HepG2 (cell line): ENCODE measurements around the gene IGFBP7. TPM values are rescaled to one million over a fixed set of nuclear protein-coding genes. Genes with fewer than 3 reads are reported as not detected.

Source experiments
- ATAC-seq: fragments of 200-7000 bp; cut with Tn5 transposase; 3 replicates; pipeline ENCODE4 v1.9.1; 2020; ENCODE audit warnings: mild to moderate bottlenecking, moderate library complexity
- BruUV-seq: library from RNA; stranded (reverse); fragments of 400-500 nt; replicated peaks from 2 replicates; lab custom pipeline; 2021; lab: Mats Ljungman, UMichigan
- CTCF ChIA-PET: fragments of 300-600 bp; formaldehyde crosslinking; extraction: SDS; loops from one replicate; lab custom pipeline; 2021; ENCODE audit warnings: low total read pairs, inconsistent platforms, low intra/inter-chr PET ratio; lab: Yijun Ruan, JAX
- POLR2A ChIA-PET: fragments of 350-600 bp; sonication (Branson Sonifier 250); formaldehyde crosslinking; loops from one replicate; lab custom pipeline; 2020; ENCODE audit warnings: antibody characterized with exemption, inconsistent platforms; lab: Yijun Ruan, JAX
- DNase-seq: peaks from one replicate; pipeline ENCODE4 v3.0.0-alpha.2; 2015; ENCODE audit warnings: low spot score
- FAIRE-seq: peaks from 3 replicates; lab custom pipeline; 2011; peaks lifted over from hg19 to GRCh38; lab: Jason Lieb, UNC
- H2AFZ ChIP-seq: one replicate; pipeline ENCODE4 v1.6.1; 2011; ENCODE audit warnings: low read length, inconsistent platforms
- H3K27ac ChIP-seq: fragments of 300-600 bp; 3 replicates; pipeline ENCODE4 v1.8.0; 2011; ENCODE audit warnings: mixed run types, mild to moderate bottlenecking, mixed read lengths, low read length, inconsistent platforms; ENCODE audit not compliant: insufficient read depth; ENCODE audit errors: extremely low read length
- H3K27me3 ChIP-seq, 2 experiments: fragments of 200-600 bp in 1 of 2; 2 replicates in 1 of 2; 3 replicates in 1 of 2; pipeline versions ENCODE4 v1.6.0 to v1.8.0; 2011; ENCODE audit warnings: low read length in 2 of 2, mild to moderate bottlenecking in 2 of 2, moderate library complexity in 2 of 2, inconsistent platforms in 1 of 2; ENCODE audit not compliant: insufficient read depth in 2 of 2, control insufficient read depth in 1 of 2
- H3K36me3 ChIP-seq, 2 experiments: fragments of 200-600 bp in 1 of 2; replicated peaks in 1 of 2; 2 replicates in 1 of 2; 3 replicates in 1 of 2; pipeline versions ENCODE4 v1.5.1 to v1.8.0; 2011; ENCODE audit warnings: low read length in 2 of 2, inconsistent platforms in 1 of 2; ENCODE audit not compliant: insufficient read depth in 2 of 2, control insufficient read depth in 1 of 2
- H3K4me1 ChIP-seq: 2 replicates; pipeline ENCODE4 v1.5.1; 2012; ENCODE audit warnings: low read length, inconsistent platforms; ENCODE audit not compliant: insufficient read depth
- H3K4me2 ChIP-seq: 2 replicates; pipeline ENCODE4 v1.6.0; 2011; ENCODE audit warnings: low read depth, low read length, inconsistent platforms
- H3K4me3 ChIP-seq, 3 experiments: fragments of 200-600 bp in 1 of 3; sonication (generic), shearing (Covaris generic) in 1 of 3; replicated peaks in 1 of 3; 2 replicates each; pipeline ENCODE4 v1.5.1; 2011 to 2016; ENCODE audit warnings: low read length in 3 of 3, inconsistent platforms in 2 of 3, low read depth in 2 of 3, mild to moderate bottlenecking in 2 of 3, control low read depth in 1 of 3, mixed read lengths in 1 of 3; ENCODE audit not compliant: insufficient read depth in 1 of 3
- H3K79me2 ChIP-seq: one replicate; pipeline ENCODE4 v1.6.1; 2011; ENCODE audit warnings: low read length, inconsistent platforms; ENCODE audit not compliant: insufficient read depth
- H3K9ac ChIP-seq: 2 replicates; pipeline ENCODE4 v1.6.0; 2011; ENCODE audit warnings: mild to moderate bottlenecking, low read depth, low read length, inconsistent platforms; ENCODE audit not compliant: insufficient read depth
- H3K9me3 ChIP-seq: 2 replicates; pipeline ENCODE4 v1.5.1; 2012; ENCODE audit warnings: mild to moderate bottlenecking, low read length
- H4K20me1 ChIP-seq: 2 replicates; pipeline ENCODE4 v1.6.0; 2011; ENCODE audit warnings: inconsistent platforms, mild to moderate bottlenecking, low read length, moderate library complexity; ENCODE audit not compliant: insufficient read depth
- ELF4 ChIP-seq: sonication (generic); formaldehyde crosslinking; IDR thresholded peaks from 2 replicates; pipeline ENCODE4 v1.5.0; 2020; ENCODE audit warnings: missing genetic modification reagents, mild to moderate bottlenecking, moderate library complexity, borderline replicate concordance
- JARID2 ChIP-seq: sonication (generic); formaldehyde crosslinking; IDR thresholded peaks from 2 replicates; pipeline ENCODE4 v1.8.1; 2023; ENCODE audit warnings: missing genetic modification reagents, inconsistent platforms; ENCODE audit not compliant: insufficient replicate concordance
- TARDBP ChIP-seq: sonication (generic); formaldehyde crosslinking; IDR thresholded peaks from 2 replicates; pipeline ENCODE4 v1.8.0; 2022; ENCODE audit warnings: mild to moderate bottlenecking, missing genetic modification reagents
- TOPORS ChIP-seq: sonication (generic); formaldehyde crosslinking; IDR thresholded peaks from 2 replicates; pipeline ENCODE4 v1.8.0; 2023; ENCODE audit warnings: mild to moderate bottlenecking, missing genetic modification reagents
- ZNF180 ChIP-seq: sonication (generic); formaldehyde crosslinking; IDR thresholded peaks from 2 replicates; pipeline ENCODE4 v1.4.0; 2020; ENCODE audit warnings: low read depth, missing genetic modification reagents, borderline replicate concordance
- ZNF512 ChIP-seq: sonication (generic); formaldehyde crosslinking; IDR thresholded peaks from 2 replicates; pipeline ENCODE4 v1.4.0; 2020; ENCODE audit warnings: mild to moderate bottlenecking, missing genetic modification reagents
- WGBS: methylation state at CpG from one replicate; pipeline ENCODE4 v1.1.6; 2017; ENCODE audit warnings: low lambda C conversion rate; 5-methylcytosine and 5-hydroxymethylcytosine counted together
- in situ Hi-C: cut with HindIII; loops from 2 replicates; pipeline ENCODE4 v1.10.0; 2017; ENCODE audit warnings: low pct_unique_long_range_greater_than_20kb; ENCODE audit not compliant: extremely low pct_ligation_motif_present
- intact Hi-C: fragments of 100-400 bp; cut with micrococcal nuclease; formaldehyde crosslinking; loops from one replicate; pipeline ENCODE4 v1.10.0; 2022; ENCODE audit not compliant: unreplicated experiment
- polyA plus RNA-seq, 8 experiments: library from polyadenylated mRNA; depleted of rRNA in 3 of 8; stranded (reverse) in 7 of 8; unstranded in 1 of 8; fragments of >200 nt; fragmentation: Illumina TruSeq in 4 of 8; extraction: Trizol in 4 of 8; gene quantifications; 2 replicates each; pipeline versions ENCODE4 v1.2.1 to v1.2.3, GENCODE V29; 2011 to 2016; ENCODE audit warnings: low read depth in 4 of 8, missing spikeins in 1 of 8, mixed read lengths in 1 of 8; ENCODE audit not compliant: insufficient read depth in 1 of 8
- total RNA-seq, 5 experiments: library from RNA; depleted of rRNA; stranded (reverse); fragments of >200 nt; fragmentation: Illumina TruSeq; extraction: Trizol; gene quantifications; 2 replicates each; pipeline ENCODE4 v1.2.3, GENCODE V29; 2016; ENCODE audit warnings: low read depth in 1 of 5
- TF ChIP-seq, protein P1 (sequence below), 2 experiments: IDR thresholded peaks; 2 replicates each; pipeline ENCODE4 v1.6.1; 2011 to 2012; ENCODE audit warnings: low read length in 2 of 2, borderline replicate concordance in 1 of 2, low read depth in 1 of 2, mild to moderate bottlenecking in 1 of 2, moderate library complexity in 1 of 2

Gene IGFBP7
- total and polyA plus RNA-seq, 2 of the 13 experiments (the other 11 are each of a cell fraction or from before 2014, with no cell fraction given), result 1.1 to 1.3 TPM

GRCh38 chr4:57158762-57159161 lies 48.6 kb upstream of the IGFBP7 start:
- H3K27me3 ChIP-seq, result peaks cover 0 to 4% of the 10 kb centered on the region in 2 experiments; a peak in 2 of 5 replicates
- H4K20me1 ChIP-seq, result no peaks in the 10 kb centered on the region
- in situ Hi-C loops, result loop anchor here (5.0 kb wide), 1 partner anchor 116 kb away; no protein-coding TSS in a partner anchor
- H2AFZ ChIP-seq, result no peak overlapping the region
- FAIRE-seq, result no peak
- no peaks in the 10 kb centered on the region for H3K36me3 ChIP-seq
- H3K79me2 ChIP-seq, result no peaks in the 10 kb centered on the region
- H3K4me1 ChIP-seq, result peaks cover 6% of the 10 kb centered on the region; the same call in 1 of the 2 replicates
- H3K9ac ChIP-seq, result no peak overlapping the region
- no peaks in the 10 kb centered on the region for H3K9me3 ChIP-seq
- WGBS, result 0% methylated on average over 1 of the region's 1 CpG
- no peak overlapping the region for H3K27ac ChIP-seq
- no peak for DNase-seq
- no TSS peak for BruUV-seq
- POLR2A ChIA-PET, result no interaction called here
- TF ChIP-seq, protein P1, sequence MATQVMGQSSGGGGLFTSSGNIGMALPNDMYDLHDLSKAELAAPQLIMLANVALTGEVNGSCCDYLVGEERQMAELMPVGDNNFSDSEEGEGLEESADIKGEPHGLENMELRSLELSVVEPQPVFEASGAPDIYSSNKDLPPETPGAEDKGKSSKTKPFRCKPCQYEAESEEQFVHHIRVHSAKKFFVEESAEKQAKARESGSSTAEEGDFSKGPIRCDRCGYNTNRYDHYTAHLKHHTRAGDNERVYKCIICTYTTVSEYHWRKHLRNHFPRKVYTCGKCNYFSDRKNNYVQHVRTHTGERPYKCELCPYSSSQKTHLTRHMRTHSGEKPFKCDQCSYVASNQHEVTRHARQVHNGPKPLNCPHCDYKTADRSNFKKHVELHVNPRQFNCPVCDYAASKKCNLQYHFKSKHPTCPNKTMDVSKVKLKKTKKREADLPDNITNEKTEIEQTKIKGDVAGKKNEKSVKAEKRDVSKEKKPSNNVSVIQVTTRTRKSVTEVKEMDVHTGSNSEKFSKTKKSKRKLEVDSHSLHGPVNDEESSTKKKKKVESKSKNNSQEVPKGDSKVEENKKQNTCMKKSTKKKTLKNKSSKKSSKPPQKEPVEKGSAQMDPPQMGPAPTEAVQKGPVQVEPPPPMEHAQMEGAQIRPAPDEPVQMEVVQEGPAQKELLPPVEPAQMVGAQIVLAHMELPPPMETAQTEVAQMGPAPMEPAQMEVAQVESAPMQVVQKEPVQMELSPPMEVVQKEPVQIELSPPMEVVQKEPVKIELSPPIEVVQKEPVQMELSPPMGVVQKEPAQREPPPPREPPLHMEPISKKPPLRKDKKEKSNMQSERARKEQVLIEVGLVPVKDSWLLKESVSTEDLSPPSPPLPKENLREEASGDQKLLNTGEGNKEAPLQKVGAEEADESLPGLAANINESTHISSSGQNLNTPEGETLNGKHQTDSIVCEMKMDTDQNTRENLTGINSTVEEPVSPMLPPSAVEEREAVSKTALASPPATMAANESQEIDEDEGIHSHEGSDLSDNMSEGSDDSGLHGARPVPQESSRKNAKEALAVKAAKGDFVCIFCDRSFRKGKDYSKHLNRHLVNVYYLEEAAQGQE (IDR thresholded peaks at IDR 0.05; ENCODE audit: borderline replicate concordance in 1 of 2, low read depth in 1 of 2, low read length in 2 of 2), result no peak
- TF ChIP-seq TOPORS (CRISPR knock-in tag) (no peak), ZNF512 (CRISPR knock-in tag) (no peak), ZNF180 (no peak), ELF4 (CRISPR knock-in tag) (no peak), TARDBP (CRISPR knock-in tag) (no peak), JARID2 (CRISPR knock-in tag) (no peak)
- TF ChIP-seq, all 625 proteins: peak for 0
- no peak overlapping the region for H3K4me2 ChIP-seq
- CTCF ChIA-PET, result interaction anchor here (1.0 kb wide), 1 partner anchor 121 kb away, joined by 5 read pairs; no protein-coding TSS in a partner anchor
- H3K4me3 ChIP-seq, result no peak overlapping the region
- intact Hi-C loops, result no loop called here
- ATAC-seq, result no peak
